NCI-H1436 treated with DMSO at 0.1 percent for 48 hours (cell line): ENCODE data around the gene IFNLR1.
"Not testable (repeated sequence)": the region's sequence is repeated elsewhere in the genome, so short reads cannot be mapped to it uniquely, and the experiment has no call there.

Source experiments
- DNase-seq: peaks from one replicate; lab custom pipeline; 2025; lab: John Stamatoyannopoulos, UW

The IFNLR1 gene

GRCh38 chr1:24186993-24187790, at the start of gene IFNLR1:
IFNLR1 (minus strand) TSS chr1:24187289; CDS start chr1:24187248, 41 bp downstream.
- peak; percentile 44 for DNase-seq

GRCh38 chr1:24235921-24236788, 49.1 kb upstream of the IFNLR1 start:
- DNase-seq: no peak

GRCh38 chr1:24233684-24234600, 46.9 kb upstream of the IFNLR1 start:
- DNase-seq: no peak

GRCh38 chr1:24231701-24232100, 44.6 kb upstream of the IFNLR1 start:
- no peak for DNase-seq

GRCh38 chr1:24228311-24228710, 41.2 kb upstream of the IFNLR1 start:
- no peak for DNase-seq

- no peak for DNase-seq
Observed at GRCh38 chr1:24226749-24227148, 39.7 kb upstream of the IFNLR1 start.

DNA sequence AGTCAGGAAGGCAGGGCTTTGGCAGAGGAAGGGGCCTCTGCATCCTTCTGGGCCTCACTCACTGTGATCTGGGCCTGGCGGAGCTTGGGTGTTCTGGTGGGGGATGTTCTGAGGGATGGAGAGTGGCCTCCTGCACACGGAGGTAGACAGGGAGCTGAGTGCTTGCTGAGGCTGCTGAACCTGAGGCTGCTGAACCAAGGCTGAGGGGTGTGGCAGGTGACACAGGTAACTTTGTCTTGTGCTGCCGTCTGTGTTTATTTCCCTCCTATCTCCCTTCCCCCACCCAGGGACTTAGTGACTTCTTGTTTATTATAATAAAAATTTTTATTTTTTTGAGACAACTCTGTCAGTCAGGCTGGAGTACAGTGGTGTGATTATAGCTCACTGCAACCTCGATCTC, 37.7 kb upstream of the IFNLR1 start:
- DNase-seq: no peak

- DNase-seq: no peak
Observed at GRCh38 chr1:24224086-24224485, 37.0 kb upstream of the IFNLR1 start.

- DNase-seq: no peak
Observed at GRCh38 chr1:24222793-24223192, 35.7 kb upstream of the IFNLR1 start.

- DNase-seq: no peak
Observed at GRCh38 chr1:24222008-24222605, 35.0 kb upstream of the IFNLR1 start.

DNA sequence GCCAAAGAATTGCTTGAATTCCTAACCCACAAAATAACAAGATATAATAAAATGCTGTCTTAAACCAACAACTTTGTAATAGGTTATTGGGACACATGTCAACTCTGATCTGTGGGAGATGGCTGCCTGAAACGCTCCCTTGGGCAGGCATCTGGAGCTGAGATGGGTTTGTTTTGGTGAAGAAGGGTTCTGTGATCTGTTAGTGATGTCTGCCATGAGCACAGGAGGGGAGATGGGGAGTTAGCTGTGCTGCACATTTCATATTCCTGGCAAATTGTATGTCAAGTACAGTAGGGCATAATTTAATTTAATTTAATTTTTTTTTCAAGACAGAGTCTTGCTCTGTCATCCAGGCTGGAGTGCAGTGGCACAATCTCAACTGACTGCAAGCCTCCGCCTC, 34.2 kb upstream of the IFNLR1 start:
- DNase-seq: no peak

GRCh38 chr1:24216276-24217074, 29.4 kb upstream of the IFNLR1 start:
- no peak for DNase-seq

GRCh38 chr1:24215226-24215814, 28.2 kb upstream of the IFNLR1 start:
- DNase-seq: no peak

DNA sequence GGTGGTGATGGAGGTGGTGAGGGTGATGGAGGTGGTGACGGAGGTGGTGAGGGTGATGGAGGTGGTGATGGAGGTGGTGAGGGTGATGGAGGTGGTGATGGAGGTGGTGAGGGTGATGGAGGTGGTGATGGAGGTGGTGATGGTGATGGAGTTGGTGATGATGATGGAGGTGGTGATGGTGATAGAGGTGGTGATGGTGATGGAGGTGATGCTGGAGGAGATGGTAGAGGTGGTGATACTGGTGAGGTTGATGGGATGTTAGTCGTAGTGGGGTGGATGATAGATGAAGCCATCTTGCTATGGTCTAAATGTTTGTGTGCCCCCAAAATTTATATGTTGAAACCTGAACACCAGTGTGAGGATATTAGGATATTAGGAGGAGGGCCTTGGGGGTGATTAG, 25.3 kb upstream of the IFNLR1 start:
- no peak for DNase-seq

DNA sequence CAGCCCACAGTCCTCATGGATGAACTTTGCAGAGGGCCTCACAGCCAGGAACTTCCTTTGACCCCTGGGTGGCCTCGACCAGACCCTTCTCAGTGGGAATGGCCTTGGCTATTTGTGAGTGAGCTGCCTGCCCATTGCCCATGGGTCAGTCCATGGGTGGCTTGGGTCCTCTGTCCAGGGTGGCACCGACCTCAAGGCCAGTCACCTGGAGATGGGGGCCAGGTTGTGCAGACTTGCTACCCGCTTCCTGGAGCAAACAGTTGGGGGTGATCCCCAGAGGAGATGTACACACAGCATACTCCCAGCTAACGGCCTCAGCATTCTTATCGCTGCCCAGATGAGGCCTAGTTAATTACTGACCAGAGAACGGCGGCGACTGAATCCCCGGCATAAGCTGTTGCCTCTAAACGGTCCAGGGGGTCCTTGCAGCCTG, 23.1 kb upstream of the IFNLR1 start:
- DNase-seq: no peak

DNA sequence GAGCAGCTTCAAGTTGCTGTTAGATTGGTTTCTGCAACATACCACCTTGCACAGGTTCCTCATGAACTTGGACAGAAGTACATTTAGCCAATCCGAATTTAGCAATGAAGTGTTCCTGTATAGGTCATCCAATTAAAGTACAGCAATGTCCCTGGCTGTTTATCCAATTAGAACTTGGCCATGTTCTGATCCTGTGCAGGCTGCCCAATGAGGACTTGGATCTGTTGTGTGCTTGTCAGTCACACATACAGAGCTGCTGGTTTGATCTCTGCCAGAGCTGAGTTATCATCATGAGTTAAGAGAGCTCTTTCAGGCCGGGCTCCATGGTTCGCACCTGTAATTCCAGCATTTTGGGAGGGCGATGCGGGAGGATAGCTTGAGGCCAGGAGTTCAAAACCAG, 22.0 kb upstream of the IFNLR1 start:
- no peak for DNase-seq

DNA sequence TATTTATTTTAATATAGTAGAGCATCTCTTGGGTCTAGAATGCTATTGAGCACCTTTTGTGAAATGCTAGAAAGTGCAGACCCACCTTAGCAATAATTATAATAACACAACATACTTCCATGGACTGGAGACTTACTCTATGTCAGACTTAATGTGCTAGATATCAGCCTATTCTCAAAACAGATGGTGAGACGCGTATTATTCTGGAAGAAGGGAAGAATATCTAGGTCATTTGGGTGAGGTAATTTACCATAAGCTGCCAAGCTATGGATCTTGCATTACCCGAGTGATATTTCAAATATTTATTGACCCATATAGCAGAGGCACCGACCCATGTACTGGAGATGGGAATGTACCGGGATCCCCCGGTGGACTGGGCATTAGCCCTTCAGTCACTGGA, 20.6 kb upstream of the IFNLR1 start:
- DNase-seq: no peak

- DNase-seq: not testable (repeated sequence)
Observed at GRCh38 chr1:24207395-24207687, 20.3 kb upstream of the IFNLR1 start.

DNA sequence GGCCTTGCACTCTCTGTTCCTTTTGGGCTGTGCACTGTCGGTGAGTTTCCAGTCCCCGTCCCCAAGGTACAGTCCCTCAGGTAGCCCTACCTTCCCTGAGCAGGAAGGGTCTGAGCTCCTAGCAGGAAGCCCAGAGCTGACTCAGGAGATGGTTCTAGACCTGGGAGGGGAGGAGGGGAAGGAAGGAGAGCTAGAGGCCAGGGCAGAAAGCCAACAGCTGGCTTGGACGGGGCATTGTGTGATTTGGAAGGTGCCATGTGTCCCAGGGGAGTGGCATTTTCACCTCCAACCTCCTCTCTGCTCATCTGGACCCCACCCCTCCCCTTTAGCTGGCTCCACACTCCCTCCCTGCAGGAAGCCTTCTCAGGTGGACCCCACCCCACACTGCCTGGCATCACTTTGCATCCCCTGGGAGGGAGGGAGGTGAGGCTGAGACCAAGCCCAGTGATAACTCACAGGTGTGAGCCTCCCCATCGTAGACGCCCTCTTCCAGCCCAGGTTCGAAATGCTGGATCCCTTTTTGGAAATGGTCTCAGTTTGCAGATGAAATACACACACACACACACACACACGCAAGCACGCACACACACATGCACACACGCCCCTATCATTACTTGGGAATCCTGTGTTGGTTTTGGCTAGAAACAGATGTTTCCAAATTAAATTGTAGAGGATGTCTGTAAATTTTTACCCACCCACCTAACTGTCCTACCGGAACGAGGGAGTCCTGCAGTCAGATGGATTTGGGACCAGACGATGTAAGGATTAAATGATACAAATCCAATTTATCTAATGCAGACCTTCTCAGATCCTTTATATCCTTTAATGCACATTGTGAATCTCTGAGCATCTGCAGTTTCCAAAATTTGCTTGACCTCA, 19.7 kb upstream of the IFNLR1 start:
- DNase-seq: no peak

GRCh38 chr1:24206083-24206464, 19.0 kb upstream of the IFNLR1 start:
- no peak for DNase-seq
